ENCODE measurements around the gene SORL1. TPM values are rescaled to one million over a fixed set of nuclear protein-coding genes. Genes with fewer than 3 reads are reported as not detected.

The SORL1 gene
- total and polyA plus RNA-seq, 7 donors: 3.2 to 19.8 (median 12.2) TPM

GRCh38 chr11:121595717-121596161 is 143.6 kb downstream of the SORL1 start:
- Histone ChIP-seq H3K4me1 (peaks cover 0 to 36% (median 26%) of the 10 kb centered on the region in 4 donors), H3K27me3 (no peaks in the 10 kb centered on the region), H3K36me3 (no peaks in the 10 kb centered on the region), H3K4me3 (no peak overlapping the region), H3K9me3 (no peaks in the 10 kb centered on the region), H3K27ac (peak overlapping the region; percentile 71 to 83 (median 78))
- TF ChIP-seq EP300 (IDR thresholded peaks at IDR 0.05) (peak; percentile 60 to 94 (median 90)), POLR2AphosphoS5 (IDR thresholded peaks at IDR 0.05) (peak; percentile 49 to 90 (median 64)), POLR2A (IDR thresholded peaks at IDR 0.05) (no peak), CTCF (IDR thresholded peaks at IDR 0.05) (no peak)
- peak; percentile 86 for DNase-seq
- WGBS, 2 donors: 78% methylated on average over 15 of the region's 15 CpGs
- intact Hi-C loops (cut with DNase I): no loop called here

GRCh38 chr11:121596195-121597155 is 144.4 kb downstream of the SORL1 start:
- intact Hi-C loops (cut with DNase I): no loop called here
- WGBS, 2 donors: 93% methylated on average over 19 of the region's 19 CpGs
- no peak for DNase-seq
- no peak for TF ChIP-seq POLR2A (IDR thresholded peaks at IDR 0.05)
- TF ChIP-seq EP300 (IDR thresholded peaks at IDR 0.05): no peak
- no peak for TF ChIP-seq POLR2AphosphoS5 (IDR thresholded peaks at IDR 0.05)
- no peak for TF ChIP-seq CTCF (IDR thresholded peaks at IDR 0.05)
- H3K27ac ChIP-seq: peak overlapping the region; percentile 38 to 83 (median 70)
- H3K4me3 ChIP-seq: no peak overlapping the region
- H3K27me3 ChIP-seq: no peaks in the 10 kb centered on the region
- H3K36me3 ChIP-seq: no peaks in the 10 kb centered on the region
- peaks cover 0 to 36% (median 26%) of the 10 kb centered on the region in 4 donors for H3K4me1 ChIP-seq
- H3K9me3 ChIP-seq: no peaks in the 10 kb centered on the region

- no peaks in the 10 kb centered on the region for H3K27me3 ChIP-seq
- no peak overlapping the region for H3K27ac ChIP-seq
- no peaks in the 10 kb centered on the region for H3K9me3 ChIP-seq
- no peak for TF ChIP-seq POLR2A (IDR thresholded peaks at IDR 0.05)
- TF ChIP-seq POLR2AphosphoS5 (IDR thresholded peaks at IDR 0.05): no peak
- no peak for TF ChIP-seq EP300 (IDR thresholded peaks at IDR 0.05)
- no peak for TF ChIP-seq CTCF (IDR thresholded peaks at IDR 0.05)
- H3K36me3 ChIP-seq: peaks cover 0 to 39% (median 6%) of the 10 kb centered on the region in 4 donors
- 89 to 91% methylated on average over 2 of the region's 2 CpGs for WGBS, 2 donors
- intact Hi-C loops (cut with DNase I): no loop called here
- H3K4me3 ChIP-seq: no peak overlapping the region
- no peak for DNase-seq
- H3K4me1 ChIP-seq: peaks cover 0 to 11% (median 0%) of the 10 kb centered on the region in 4 donors
Observed at GRCh38 chr11:121603316-121603715, 151.2 kb downstream of the SORL1 start.

GRCh38 chr11:121604152-121604551 is 152.0 kb downstream of the SORL1 start:
- H3K4me3 ChIP-seq: no peak overlapping the region
- peaks cover 0 to 47% (median 7%) of the 10 kb centered on the region in 4 donors for H3K36me3 ChIP-seq
- no peak overlapping the region for H3K27ac ChIP-seq
- DNase-seq: no peak
- H3K4me1 ChIP-seq: peaks cover 0 to 11% (median 0%) of the 10 kb centered on the region in 4 donors
- no peaks in the 10 kb centered on the region for H3K9me3 ChIP-seq
- intact Hi-C loops (cut with DNase I): no loop called here
- TF ChIP-seq CTCF (IDR thresholded peaks at IDR 0.05) (no peak), EP300 (IDR thresholded peaks at IDR 0.05) (no peak), POLR2AphosphoS5 (IDR thresholded peaks at IDR 0.05) (no peak), POLR2A (IDR thresholded peaks at IDR 0.05) (no peak)
- WGBS, 2 donors: 97% methylated on average over 13 of the region's 13 CpGs
- H3K27me3 ChIP-seq: no peaks in the 10 kb centered on the region
